ENCODE measurements around the gene COBL. TPM values are rescaled to one million over a fixed set of nuclear protein-coding genes. Genes with fewer than 3 reads are reported as not detected.
A peak's percentile ranks its signal among the peaks of the same experiment; 100 is the strongest.

The COBL gene
- total and polyA plus RNA-seq, 2 of the 8 experiments (the other 6 are each of a cell fraction or from before 2014, with no cell fraction given) = 13.8 to 40.4 TPM

GRCh38 chr7:51279391-51280023 lies 37.1 kb downstream of the COBL start:
- Histone ChIP-seq H3K4ac (replicated peaks; ENCODE audit: insufficient read length, low read depth, low read length) (no peak overlapping the region), H3K23me2 (ENCODE audit: low read depth, low read length) (no peaks in the 10 kb centered on the region; the same call in 1 of the 2 replicates), H2BK5ac (ENCODE audit: low read depth, low read length) (no peak overlapping the region), H3K23ac (ENCODE audit: insufficient read length) (no peak overlapping the region), H3K36me3 (ENCODE audit: control insufficient read depth in 2 of 4, insufficient read depth in 4 of 4, low read length in 3 of 4) (no peaks in the 10 kb centered on the region), H4K5ac (ENCODE audit: insufficient read length, low read depth, low read length) (no peak overlapping the region), H3K4me3 (ENCODE audit: extremely low read depth in 1 of 4, insufficient read depth in 2 of 4, low read depth in 3 of 4, low read length in 4 of 4) (no peak overlapping the region), H4K8ac (ENCODE audit: extremely low read depth, insufficient read depth, low read length) (no peak overlapping the region), H3K14ac (ENCODE audit: insufficient read length) (no peak overlapping the region), H4K91ac (replicated peaks; ENCODE audit: insufficient read length, low read length) (peak overlapping the region; percentile 39), H3K27ac (ENCODE audit: low read depth, low read length) (no peak overlapping the region), H2BK12ac (ENCODE audit: low read depth, low read length) (no peak overlapping the region), H3K9me3 (ENCODE audit: insufficient read depth in 2 of 2, low read depth in 1 of 2, low read length in 1 of 2) (no peaks in the 10 kb centered on the region), H4K20me1 (replicated peaks in 1 of 2; ENCODE audit: control insufficient read depth in 1 of 2, insufficient read depth in 2 of 2, low read length in 2 of 2) (peaks cover 3 to 8% of the 10 kb centered on the region in 2 experiments), H3K4me1 (replicated peaks in 1 of 4; ENCODE audit: control insufficient read depth in 3 of 4, insufficient read depth in 4 of 4, low read length in 3 of 4) (peaks cover 0 to 6% (median 4%) of the 10 kb centered on the region in 4 experiments; a peak in 4 of 7 replicates), H3K18ac (ENCODE audit: extremely low read depth, low read length) (no peak overlapping the region), H3K9ac (replicated peaks in 1 of 4; ENCODE audit: extremely low read depth in 1 of 4, low read depth in 3 of 4, low read length in 3 of 4) (no peak overlapping the region), H3K79me2 (ENCODE audit: control insufficient read depth in 1 of 2, insufficient read depth in 2 of 2, low read length in 2 of 2) (peaks cover 0 to 83% of the 10 kb centered on the region in 2 experiments; a peak in 3 of 4 replicates), H2BK120ac (replicated peaks; ENCODE audit: low read depth, low read length) (no peak overlapping the region), H3K4me2 (ENCODE audit: insufficient read depth in 1 of 2, low read depth in 2 of 2, low read length in 2 of 2) (no peak overlapping the region), H2AK5ac (ENCODE audit: low read depth, low read length) (no peak overlapping the region), H2BK20ac (ENCODE audit: low read length) (no peak overlapping the region), H3K79me1 (ENCODE audit: low read depth, low read length) (peaks cover 14% of the 10 kb centered on the region), H2BK15ac (ENCODE audit: low read length) (no peak overlapping the region), H3K56ac (replicated peaks; ENCODE audit: insufficient read length, low read depth, low read length) (no peak overlapping the region), H2AFZ (ENCODE audit: low read length) (no peak overlapping the region), H3K27me3 (replicated peaks in 1 of 4; ENCODE audit: control insufficient read depth in 3 of 4, extremely low read depth in 1 of 4, insufficient read depth in 3 of 4, low read length in 3 of 4) (no peaks in the 10 kb centered on the region)
- POLR2A ChIA-PET (ENCODE audit: partially characterized antibody) = no interaction called here
- no peak for FAIRE-seq
- CTCF ChIA-PET (ENCODE audit: partially characterized antibody) = interaction anchor here (0.6 to 1.9 kb wide), 3 partner anchors 16 to 53 kb away, joined by 3 to 6 read pairs (median 3); no protein-coding TSS in a partner anchor
- 84% methylated on average over 6 of the region's 6 CpGs; no CpG with 5 or more reads in 1 of the 2 experiments for WGBS, 2 experiments (ENCODE audit: extremely low coverage in 1 of 2, insufficient coverage in 1 of 2, insufficient read length in 1 of 2, insufficient replicate concordance in 2 of 2, low coverage in 1 of 2, low lambda C conversion rate in 2 of 2, missing lambda C conversion rate in 1 of 2)
- peak in 1 of 2 experiments; percentile 10 for DNase-seq (ENCODE audit: low read depth in 1 of 2, low spot score in 2 of 2)
- no peak for TF ChIP-seq TAF1 (IDR thresholded peaks at IDR 0.05; ENCODE audit: low read depth, low read length)
- TF ChIP-seq CBX5 (IDR thresholded peaks at IDR 0.05; ENCODE audit: low read depth, low read length) = no peak
- no peak for TF ChIP-seq SUZ12 (IDR thresholded peaks at IDR 0.05; ENCODE audit: low read length)
- TF ChIP-seq SIX5 (IDR thresholded peaks at IDR 0.05; ENCODE audit: low read depth, low read length) = no peak
- no peak for TF ChIP-seq ATF2 (IDR thresholded peaks at IDR 0.05; ENCODE audit: low read length)
- TF ChIP-seq EZH2 (IDR thresholded peaks at IDR 0.05; ENCODE audit: low read depth, low read length, severe bottlenecking) = no peak
- no peak for TF ChIP-seq ZNF274 (IDR thresholded peaks at IDR 0.05; ENCODE audit: borderline replicate concordance, extremely low read depth, low read length)
- no peak for TF ChIP-seq SP1 (IDR thresholded peaks at IDR 0.05; ENCODE audit: low read depth, low read length)
- no peak for TF ChIP-seq SP4 (IDR thresholded peaks at IDR 0.05; ENCODE audit: low read length)
